HG02759 (cell line): Measurements from ENCODE around the gene DNAH5.
"Not testable (repeated sequence)": the region's sequence is repeated elsewhere in the genome, so short reads cannot be mapped to it uniquely, and the experiment has no call there.

Experiments used
- ATAC-seq: cut with Tn5 transposase; IDR thresholded peaks from one replicate; pipeline ENCODE4 v1.9.1; 2021; ENCODE audit warnings: mild to moderate bottlenecking, moderate library complexity; ENCODE audit not compliant: unreplicated experiment

The DNAH5 gene

GRCh38 chr5:13833440-13833839, 111.0 kb downstream of the DNAH5 start:
- ATAC-seq, result no peak

GRCh38 chr5:13831351-13831750, 113.1 kb downstream of the DNAH5 start:
- no peak for ATAC-seq

- ATAC-seq, result no peak
Observed at GRCh38 chr5:13830536-13830935, 114.0 kb downstream of the DNAH5 start.

- ATAC-seq, result no peak
Observed at GRCh38 chr5:13821366-13821765, 123.1 kb downstream of the DNAH5 start.

- ATAC-seq, result no peak
Observed at GRCh38 chr5:13816126-13816525, 128.4 kb downstream of the DNAH5 start.

- ATAC-seq, result no peak
Observed at GRCh38 chr5:13814301-13814700, 130.2 kb downstream of the DNAH5 start.

- ATAC-seq, result no peak
Observed at GRCh38 chr5:13809921-13810320, 134.6 kb downstream of the DNAH5 start.

GRCh38 chr5:13804336-13804735, 140.2 kb downstream of the DNAH5 start:
- no peak for ATAC-seq

GRCh38 chr5:13798569-13798968, 145.9 kb downstream of the DNAH5 start:
- ATAC-seq, result not testable (repeated sequence)

- ATAC-seq, result no peak
Observed at GRCh38 chr5:13785781-13786415, 158.6 kb downstream of the DNAH5 start.

- no peak for ATAC-seq
Observed at GRCh38 chr5:13783726-13784125, 160.8 kb downstream of the DNAH5 start.

- no peak for ATAC-seq
Observed at GRCh38 chr5:13780081-13780480, 164.4 kb downstream of the DNAH5 start.

- ATAC-seq, result no peak
Observed at GRCh38 chr5:13773649-13774048, 170.8 kb downstream of the DNAH5 start.

GRCh38 chr5:13771011-13771571, 173.4 kb downstream of the DNAH5 start:
- ATAC-seq, result no peak

GRCh38 chr5:13766236-13766635, 178.3 kb downstream of the DNAH5 start:
- no peak for ATAC-seq

GRCh38 chr5:13763719-13764118, 180.8 kb downstream of the DNAH5 start:
- ATAC-seq, result no peak

- no peak for ATAC-seq
Observed at GRCh38 chr5:13749766-13750165, 194.7 kb downstream of the DNAH5 start.

- no peak for ATAC-seq
Observed at GRCh38 chr5:13746026-13746425, 198.5 kb downstream of the DNAH5 start.

GRCh38 chr5:13745508-13745907, 199.0 kb downstream of the DNAH5 start:
- ATAC-seq, result no peak

GRCh38 chr5:13740471-13740870, 204.0 kb downstream of the DNAH5 start:
- ATAC-seq, result no peak

GRCh38 chr5:13739479-13739878, 205.0 kb downstream of the DNAH5 start:
- no peak for ATAC-seq

GRCh38 chr5:13735691-13736090, 208.8 kb downstream of the DNAH5 start:
- ATAC-seq, result no peak

- no peak for ATAC-seq
Observed at GRCh38 chr5:13731121-13731628, 213.3 kb downstream of the DNAH5 start.
